SK-N-DZ (cell line): ENCODE data around the gene RNF157.
A peak's percentile ranks its signal among the peaks of the same experiment; 100 is the strongest.

ENCODE experiments used
- DNase-seq: peaks from one replicate; pipeline ENCODE4 v3.0.0-alpha.2; 2015; ENCODE audit warnings: low spot score

Gene RNF157

DNA sequence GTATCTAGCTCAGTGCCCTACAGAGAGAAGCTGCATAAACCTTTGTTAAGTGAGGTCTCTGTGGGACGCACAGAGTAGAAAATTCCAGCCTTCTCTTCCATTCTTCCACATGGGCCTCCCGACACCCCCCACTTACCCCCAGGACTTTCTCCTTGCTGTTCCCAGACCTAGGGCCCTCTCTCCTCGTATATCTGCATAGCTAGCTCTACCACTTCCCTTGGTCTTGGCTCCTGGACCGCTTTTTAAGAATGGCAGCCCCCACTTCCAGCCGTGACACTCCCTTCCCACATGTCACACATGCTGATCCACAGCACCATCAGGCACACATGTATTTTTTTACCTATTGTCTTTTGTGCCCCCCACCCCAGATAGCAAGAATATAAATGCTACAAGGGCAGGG, 82.5 kb downstream of the RNF157 start:
- DNase-seq = no peak

DNA sequence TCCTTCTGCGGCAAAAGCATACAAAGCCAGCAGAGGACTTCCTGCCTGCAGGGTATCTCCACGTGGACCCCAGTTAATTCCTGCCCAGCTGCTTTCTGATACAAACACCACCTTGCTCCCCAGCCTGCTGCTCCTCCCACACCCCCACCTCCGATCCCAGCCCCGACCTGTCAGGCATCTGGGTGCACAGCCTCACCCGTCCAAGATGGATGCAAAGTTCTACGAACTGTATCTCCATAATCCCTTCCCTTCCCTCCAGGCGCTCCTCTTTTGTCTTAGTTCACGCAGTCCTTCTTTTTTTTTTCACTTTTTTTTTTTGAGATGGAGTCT, 83.7 kb downstream of the RNF157 start:
- DNase-seq = no peak

DNA sequence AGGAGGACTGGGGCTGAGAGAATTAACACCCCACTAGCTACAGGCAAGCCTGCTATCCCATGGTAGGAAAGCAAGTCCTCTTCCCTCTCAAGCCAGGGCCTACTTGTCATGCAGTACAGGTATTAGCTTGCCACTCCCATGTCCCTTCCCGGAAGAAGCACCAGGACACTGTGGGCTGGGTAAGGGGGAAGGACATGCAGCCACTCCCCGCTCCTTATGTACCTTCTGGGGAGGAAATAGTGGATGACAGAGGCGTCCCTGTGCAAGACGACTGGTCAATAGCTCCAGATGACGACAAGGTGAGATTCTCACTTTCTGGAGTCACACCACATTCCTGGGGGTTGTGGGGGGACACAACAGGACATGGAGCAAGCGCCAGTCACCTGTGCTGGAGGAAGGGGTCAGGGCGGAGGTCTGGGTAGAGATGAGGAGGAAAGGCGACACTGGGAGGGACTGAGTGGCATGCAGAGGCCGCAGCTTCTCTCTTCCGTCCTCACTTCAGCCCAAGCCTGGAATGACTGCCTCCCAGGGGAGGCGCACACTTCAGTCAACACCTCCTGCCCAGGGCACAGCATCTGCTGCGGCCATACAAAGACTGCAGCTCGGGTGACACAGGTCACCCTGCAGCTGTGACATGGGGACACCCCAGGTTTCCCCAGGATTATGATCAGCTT, 84.2 kb downstream of the RNF157 start:
- DNase-seq = no peak

DNA sequence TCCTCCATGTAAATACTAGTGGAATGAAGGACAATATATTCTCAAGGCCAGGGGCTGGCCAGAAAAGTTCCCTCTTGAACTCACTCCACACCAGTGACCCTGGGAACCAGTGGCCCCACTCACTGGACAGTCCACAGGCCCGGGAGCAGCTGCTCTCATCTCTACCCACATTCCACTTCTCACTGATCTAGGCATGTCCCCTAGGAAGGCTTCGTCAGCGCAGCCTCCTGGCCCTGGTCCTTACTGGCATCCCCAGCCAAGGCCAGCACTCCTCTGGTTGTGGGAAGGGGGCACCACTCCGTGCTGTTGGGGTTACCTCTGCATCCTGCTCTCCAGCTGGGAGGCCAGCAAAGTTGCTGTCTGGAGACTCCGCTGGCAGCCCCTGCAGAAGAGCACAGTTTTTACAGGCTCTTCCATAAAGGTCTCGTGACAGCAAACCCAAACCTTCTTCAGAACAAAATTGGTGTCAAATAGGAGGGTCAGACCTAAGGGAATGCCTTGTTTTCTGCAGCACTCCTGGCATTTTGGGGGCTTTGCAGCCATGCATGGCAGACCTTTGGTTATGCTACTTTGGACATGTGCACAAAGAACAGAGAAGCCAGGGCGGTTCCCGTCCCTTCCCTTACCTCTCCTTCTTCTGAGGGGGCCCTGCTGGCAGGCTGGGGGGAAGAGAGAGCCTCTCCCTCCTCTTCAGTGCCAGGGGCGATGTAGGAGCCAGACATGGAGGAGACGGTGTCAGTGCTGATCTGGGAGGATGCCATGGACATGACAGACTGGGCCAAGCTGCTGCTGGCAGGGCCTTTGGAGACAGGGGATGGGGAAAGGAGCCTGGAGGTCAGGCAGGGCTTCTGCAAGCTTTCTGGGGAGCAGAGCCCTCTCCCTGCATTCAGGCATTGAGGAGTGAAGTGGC, 85.1 kb downstream of the RNF157 start:
- DNase-seq = no peak

DNA sequence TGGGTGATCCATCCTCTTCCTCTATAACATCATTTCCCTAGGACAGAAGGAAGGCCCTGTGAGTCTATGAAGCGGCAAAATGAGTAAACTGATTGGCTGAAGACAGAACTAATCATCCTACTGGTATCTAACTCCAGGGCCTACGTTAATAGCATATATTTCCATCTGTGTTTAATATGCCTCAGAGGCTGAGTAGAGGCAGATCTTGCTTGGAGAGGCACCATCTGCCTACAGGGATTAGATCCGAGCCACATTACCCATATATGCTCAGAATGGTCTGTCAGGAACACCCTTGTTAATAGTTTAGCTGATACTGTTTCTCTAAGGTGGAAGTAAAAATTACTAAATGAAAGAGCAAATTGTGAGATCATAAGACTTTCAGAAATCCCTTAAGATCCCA, 86.0 kb downstream of the RNF157 start:
- no peak for DNase-seq

DNA sequence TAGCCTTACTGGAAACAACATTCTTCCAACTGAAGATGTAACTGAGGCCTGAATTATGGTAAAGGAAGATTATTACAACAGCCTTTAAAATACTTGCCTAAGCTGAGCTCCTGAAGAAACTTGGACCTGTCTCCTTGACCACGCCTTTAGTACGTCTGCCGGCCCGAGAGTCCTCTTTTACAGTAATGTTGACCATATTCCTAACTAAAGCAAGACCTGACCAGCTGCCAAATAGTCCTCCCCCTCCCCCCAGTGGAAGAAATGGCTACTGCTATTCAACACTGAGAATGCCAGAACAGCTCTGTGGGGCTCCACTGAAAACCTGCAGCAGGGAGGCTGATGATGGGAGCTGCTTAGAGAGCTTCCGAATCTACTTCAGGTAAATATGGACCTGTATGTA, 86.7 kb downstream of the RNF157 start:
- DNase-seq = no peak

DNA sequence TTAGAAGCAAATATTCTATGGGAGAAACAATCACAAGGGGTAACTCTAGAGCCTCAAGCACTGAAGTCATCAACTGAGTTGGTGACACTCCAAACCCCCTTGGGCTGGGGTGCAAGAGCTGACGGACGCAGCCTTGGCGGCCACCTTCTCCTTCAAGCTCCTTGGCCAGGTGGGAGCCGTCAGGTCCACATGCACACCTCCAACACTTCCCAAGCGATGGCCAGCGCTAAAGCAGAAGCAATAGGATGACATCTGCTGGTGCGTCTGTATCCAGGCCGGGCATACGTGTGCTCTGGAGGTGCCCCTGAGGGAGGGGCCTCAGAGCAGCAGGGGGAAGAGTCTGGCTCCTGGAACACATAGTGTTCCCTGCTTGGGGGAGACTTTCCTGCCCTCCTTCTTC, 87.1 kb downstream of the RNF157 start:
- DNase-seq = no peak

DNA sequence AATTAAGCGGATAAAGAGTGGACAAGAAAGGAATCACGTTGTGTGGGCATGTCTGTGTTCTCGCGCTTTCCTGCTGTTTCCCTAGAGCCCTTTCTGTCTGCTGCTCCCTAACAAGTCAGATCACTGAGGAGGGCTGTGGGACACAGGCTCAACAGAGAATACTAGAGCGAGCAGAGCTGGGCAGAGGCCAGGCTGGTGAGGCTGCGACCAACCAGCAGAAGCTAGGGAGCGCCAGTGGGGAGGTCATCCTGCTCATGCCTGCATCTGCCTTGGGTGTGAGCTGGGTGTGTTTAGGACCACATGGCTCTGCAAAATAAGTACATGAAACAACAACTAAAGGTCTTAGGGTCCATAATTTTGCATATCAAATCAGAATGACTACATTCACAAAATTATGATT, 87.7 kb downstream of the RNF157 start:
- no peak for DNase-seq

DNA sequence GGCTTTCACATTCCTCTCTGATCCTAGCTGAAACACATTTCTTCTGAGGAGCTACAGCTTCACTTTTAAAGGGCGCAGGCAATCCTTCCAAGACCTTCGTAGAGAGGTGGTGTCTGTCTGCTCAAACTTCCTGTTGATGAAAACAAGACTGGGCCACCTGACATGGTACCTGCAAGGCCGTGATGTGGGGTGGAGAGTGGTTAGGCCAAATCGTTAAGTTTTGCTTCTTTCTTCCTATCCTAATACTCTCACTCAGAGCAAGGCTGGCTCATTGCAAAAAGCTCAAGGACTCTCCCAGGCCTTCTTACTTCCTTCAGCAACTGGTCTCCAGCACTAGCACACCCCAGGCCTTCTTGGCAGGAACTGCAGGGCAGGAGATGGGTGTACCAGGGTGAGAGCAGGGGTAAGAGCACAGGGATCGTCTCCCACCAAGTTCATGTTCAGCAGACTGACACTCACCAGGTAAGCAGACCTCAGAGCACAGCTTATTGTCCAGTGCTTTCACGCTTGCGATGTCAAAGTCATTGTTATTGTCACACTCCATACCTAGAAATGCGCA, 88.3 kb downstream of the RNF157 start:
- DNase-seq = no peak

DNA sequence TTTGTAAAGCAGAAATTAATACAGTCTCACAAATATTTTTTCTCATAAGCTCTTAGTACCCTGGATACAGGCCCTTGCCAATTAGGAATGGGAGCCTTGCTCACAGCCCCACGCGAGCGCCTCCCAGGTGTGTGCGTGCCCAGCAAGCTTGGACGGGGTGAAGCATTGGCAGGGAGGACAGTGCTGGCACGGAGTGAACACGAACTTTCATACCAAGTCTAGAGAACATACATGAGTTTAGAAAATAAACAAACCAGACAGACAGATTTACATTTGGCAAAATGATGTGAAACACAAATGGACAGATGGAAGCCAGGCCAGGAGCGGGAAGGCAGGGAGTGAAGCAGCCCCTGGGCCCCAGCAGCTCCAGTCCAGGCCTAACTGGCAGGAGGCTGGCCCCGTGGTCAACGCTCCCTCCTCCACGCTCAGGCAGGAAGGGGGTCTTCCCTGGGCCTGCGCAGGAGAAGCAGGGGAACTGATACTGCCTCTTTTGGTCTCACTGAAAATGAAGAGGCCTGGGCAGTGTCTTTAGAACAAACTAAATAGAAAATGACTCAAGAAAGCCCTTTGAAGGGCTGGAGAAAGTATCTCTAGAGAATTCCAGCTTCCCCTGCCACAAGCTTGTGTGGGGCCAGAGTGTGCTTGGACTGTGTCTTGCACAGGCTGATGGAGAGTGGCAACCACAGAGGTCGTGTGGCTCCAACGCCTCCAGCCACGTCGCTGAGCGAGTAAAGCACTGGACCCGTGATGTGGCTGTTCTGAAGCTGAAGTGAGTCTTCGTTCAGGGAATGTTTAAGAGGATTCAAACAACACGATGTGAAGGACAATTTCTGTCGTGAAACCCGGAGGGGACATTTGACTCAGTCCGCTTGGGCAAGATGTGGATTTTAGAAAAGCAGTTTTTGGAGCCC, 89.3 kb downstream of the RNF157 start:
- no peak for DNase-seq

DNA sequence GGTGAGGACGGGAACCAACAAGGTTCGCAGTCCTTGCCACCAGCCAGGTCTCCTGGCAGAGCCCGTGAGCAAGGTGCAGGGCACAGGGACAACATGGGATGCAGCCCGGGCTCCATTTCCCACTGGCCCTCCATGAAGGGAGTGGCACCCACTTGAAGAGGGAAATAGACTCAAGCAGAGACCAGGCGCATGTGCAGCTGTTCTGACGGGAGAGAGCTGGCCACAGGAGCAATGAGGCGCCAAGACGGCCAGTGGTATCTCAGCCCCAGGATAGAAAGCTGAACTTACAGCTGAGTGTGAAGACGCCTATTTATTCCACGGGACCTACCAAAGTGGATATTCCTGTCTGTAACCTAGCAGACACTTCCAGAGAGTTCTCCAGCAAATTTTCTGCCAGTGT, 91.1 kb downstream of the RNF157 start:
- no peak for DNase-seq

DNA sequence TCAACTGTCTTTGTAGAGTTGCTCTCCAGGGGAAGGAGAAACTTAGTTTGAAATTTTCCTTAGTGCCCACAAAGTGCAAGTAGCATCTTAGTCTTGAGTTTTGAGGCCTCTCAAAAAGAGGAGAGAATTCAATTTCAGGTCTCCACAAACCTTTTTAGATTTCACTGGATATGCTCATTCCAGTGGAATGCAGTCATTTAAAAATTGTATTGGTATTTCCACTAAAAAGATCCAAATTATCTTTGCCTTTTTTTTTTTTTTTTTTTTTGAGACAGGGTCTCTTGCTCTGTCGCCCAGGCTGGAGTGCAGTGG, 92.3 kb downstream of the RNF157 start:
- no peak for DNase-seq

DNA sequence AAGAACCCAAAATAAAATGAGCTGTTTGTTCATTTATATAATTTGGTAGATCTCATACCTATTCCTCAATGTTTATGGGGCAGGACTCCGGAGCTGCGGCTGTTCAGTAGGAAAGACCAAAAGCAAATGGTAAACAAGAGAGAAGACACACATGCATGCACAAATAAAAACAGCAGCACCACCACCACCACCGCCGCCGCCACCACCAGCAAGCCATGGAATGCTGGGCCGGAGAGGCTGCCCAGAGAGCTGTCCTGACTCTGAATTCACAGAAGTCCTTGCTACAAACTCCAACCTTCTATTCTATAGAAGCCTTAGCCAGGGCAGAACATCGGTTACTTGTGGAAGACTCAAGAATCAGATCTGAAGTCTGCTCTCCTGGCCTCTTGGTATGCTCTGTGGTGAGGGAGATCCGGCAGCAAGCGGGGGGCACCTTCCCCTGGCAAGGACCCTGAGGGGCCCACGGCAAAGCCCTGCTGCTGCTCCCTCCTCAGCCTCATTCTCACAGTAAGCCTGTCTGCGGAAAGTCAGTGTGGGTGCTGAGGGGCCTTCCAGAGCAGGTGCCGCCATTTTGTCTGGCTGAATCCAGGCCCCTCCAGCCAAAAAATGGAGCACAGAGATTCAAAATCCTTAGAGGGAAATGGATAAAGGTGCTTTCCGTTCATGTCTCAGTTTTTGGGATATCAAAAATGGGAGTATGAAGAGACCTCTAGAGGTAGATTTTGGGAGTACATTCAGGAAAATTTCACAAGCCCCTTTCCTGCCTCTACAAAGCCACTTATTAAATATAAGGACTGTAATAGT, 92.9 kb downstream of the RNF157 start:
- no peak for DNase-seq

DNA sequence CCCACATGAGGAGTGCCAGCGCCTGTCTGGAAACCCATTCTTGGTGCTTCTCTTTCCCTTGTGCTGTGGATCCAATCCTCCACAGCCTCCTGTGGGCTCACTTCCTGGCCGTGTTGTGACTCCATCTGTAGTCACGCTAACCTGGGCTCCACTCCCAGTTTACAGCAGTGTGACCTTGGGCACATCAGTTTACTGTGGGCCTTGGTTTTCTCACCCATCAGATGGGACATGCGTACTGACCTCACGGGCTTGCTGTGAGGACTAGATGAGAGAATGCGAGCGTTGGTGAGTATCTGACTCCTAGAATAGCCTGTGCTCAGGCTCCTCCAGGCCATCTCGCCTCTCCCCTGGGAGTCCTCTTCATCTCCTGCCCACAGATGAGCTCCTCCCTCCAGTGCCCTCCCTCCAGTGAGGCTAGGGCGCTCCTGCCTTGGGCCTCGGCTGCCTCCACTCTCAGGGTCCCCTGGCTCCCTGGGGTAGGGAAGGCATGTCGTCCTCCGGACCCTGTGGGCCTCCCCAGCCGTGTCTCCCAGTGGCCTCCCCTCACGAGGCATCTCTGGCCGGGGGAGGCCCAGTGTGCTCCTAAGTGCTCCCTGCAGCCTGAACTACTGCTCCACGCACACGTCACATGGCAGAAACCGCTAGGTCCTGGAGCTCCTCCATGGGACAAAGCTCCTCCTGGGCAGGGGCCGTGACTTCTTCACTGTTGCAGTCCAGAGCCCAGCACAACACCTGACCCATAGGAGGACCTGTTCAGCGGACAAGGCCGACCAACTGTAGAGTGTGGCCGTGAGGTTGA, 94.0 kb downstream of the RNF157 start:
- no peak for DNase-seq

DNA sequence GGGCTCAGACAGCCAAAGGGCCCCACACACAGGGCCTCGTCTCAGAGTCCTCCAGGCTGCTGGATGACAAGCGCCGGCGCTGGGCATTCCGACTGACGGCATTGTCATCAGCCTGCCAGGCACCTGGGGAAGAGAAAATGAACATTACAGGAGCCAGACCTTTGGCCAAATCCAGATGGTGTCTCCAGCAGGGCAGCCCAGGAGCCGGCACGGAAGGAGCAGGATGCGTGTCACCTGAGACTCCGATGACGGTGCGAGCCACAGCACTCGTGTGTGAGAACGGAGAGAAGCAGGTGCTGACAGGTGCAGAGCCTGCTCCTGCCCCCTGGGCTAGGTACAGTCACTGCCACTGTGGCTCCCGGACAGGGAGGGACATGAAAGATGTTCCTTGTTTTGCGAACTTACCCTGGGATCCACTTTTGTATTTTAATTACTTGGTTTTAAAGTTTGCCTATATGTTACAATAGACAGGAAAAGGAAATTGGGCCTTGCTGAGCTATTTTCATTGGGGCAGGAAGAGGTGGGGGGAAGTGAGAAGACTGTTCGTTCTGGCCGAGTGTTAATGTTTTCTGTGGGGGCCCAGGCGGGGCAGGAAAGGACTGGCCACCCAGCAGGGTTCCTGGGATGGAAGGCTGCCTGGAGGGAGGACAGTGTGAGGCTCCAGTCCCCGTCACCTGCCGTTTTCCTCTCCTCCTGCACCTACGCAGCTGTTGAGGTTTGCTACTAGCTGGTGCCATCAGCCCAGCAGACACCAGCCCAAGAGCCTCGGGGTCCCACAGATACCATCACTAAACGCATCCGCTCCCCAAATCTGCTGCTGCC, 94.9 kb downstream of the RNF157 start:
- no peak for DNase-seq

DNA sequence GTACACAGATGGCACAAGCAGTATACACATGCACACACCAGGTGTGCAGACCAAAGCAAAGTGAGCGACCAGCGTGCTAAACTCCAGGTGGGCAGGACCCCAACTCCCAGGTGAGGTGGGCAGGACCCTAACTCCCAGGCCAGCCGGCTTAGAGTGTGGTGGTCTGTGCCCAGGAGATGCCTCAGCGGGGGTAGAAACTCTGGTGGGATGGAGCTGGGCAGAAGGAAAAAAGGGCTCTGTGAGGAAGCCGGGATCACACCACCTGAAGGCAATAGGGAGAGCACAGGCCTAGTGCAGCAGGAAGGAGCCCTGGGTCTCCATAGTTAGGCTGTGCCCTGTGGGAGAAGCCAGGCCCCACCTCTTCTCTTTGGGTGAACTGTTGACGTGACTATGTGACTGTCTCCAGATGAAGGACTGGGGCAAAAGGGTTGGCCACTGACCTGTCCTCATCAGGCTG, 97.7 kb downstream of the RNF157 start:
- DNase-seq = no peak

DNA sequence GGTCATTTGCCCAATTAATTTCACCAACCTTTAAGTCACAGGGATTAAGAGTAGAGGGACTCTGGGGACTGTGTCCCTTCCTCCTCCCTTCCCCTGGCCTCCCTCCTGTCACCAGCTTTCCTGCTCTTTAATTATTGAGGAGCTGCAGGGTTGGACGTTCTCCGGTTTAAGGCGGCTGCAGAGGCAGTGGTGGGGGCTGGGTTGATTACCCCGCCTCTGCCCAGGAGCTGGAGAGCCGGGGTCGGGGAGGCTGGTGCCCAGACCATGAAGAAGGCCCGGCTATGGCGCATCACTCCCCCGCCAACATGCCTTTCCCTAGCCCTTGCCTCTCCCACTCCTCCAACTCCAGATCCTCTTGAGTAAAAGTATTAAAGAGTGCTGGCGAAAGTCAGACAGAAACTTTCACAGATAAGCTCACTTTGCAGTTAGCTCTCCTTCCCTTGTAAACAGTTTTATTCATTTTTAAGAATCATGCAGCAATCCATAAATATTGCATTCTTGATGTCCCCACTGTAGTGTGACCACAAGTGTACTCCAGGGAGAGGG, 98.2 kb downstream of the RNF157 start:
- DNase-seq = no peak

DNA sequence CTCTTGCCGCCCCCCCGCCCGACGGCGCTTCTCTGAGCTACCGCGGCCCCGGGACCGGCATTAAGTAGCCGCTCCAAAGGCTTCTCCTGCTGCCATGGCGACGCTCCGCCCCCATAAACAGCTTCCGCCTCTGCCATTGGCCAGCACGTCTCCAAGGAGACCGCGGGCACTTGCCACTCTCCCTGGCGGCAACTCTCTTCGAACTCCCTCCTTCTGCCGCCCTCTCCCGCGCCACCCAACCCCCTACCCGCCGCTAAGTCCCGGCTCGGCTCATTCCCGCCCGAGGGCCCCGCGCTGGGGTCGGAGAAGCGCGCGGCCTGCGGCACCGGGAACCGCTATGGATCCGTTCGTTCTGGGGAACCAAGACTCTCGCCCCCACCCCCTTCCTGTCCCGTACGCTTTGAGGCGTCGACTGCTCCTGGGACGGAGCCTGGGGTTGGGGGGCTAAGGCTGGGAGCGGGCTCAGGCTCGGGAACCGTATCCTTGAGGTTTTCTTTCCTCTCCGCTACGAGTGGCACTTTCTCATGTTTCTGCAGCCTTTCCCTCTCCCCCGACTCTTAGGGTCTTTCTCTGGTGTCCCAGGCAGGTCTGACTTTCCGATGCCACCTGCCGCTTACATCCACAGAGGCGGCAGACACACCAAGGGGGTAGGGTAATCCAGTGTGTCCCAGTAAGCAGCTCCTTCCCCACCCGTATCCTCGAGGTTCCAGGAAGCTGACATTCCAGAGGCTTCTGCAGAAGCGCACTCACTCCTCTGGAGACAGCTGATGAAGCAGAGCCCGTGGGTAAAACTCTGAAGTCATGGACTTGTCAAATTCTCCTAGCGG, 98.9 kb downstream of the RNF157 start, which contains the start of gene FOXJ1:
FOXJ1 (minus strand) TSS at position 34 of the 827 bp plus-strand sequence. CDS start 850 bp downstream, outside the sequence.
- peak; percentile 93 for DNase-seq
